IPS DF 6.9 (cell line): Measurements from ENCODE around the gene NDUFV1.

Experiments used
- DNase-seq: peaks from one replicate; pipeline ENCODE4 v3.0.0-alpha.2; 2013; ENCODE audit warnings: low read depth, low spot score
- H3K27ac ChIP-seq: one replicate; pipeline ENCODE4 v1.5.1; 2013; ENCODE audit warnings: low read length, control low read depth
- H3K27me3 ChIP-seq: 2 replicates; pipeline ENCODE4 v1.6.1; 2013; ENCODE audit warnings: mild to moderate bottlenecking, low read length; ENCODE audit not compliant: control insufficient read depth, insufficient read depth
- H3K36me3 ChIP-seq: 2 replicates; pipeline ENCODE4 v1.6.1; 2013; ENCODE audit warnings: low read length; ENCODE audit not compliant: control insufficient read depth, insufficient read depth
- H3K4me1 ChIP-seq: 2 replicates; pipeline ENCODE4 v1.6.1; 2013; ENCODE audit warnings: low read length; ENCODE audit not compliant: control insufficient read depth, insufficient read depth
- H3K4me3 ChIP-seq: 2 replicates; pipeline ENCODE4 v1.5.1; 2013; ENCODE audit warnings: mild to moderate bottlenecking, low read length
- H3K9me3 ChIP-seq: 2 replicates; pipeline ENCODE4 v1.6.1; 2013; ENCODE audit warnings: low read length, inconsistent platforms; ENCODE audit not compliant: control insufficient read depth, insufficient read depth
- WGBS: extraction: QIAGEN DNeasy Blood & Tissue Kit; methylation state at CpG from one replicate; pipeline ENCODE4 v1.1.7; 2013; ENCODE audit warnings: mixed read lengths, missing lambda C conversion rate; ENCODE audit not compliant: insufficient read length, insufficient coverage; 5-methylcytosine and 5-hydroxymethylcytosine counted together

Gene NDUFV1

GRCh38 chr11:67641338-67642172 lies 34.8 kb downstream of the NDUFV1 start:
- DNase-seq: no peak
- Histone ChIP-seq H3K4me3 (no peak overlapping the region), H3K4me1 (no peaks in the 10 kb centered on the region; the same call in 1 of the 2 replicates), H3K9me3 (no peaks in the 10 kb centered on the region), H3K27me3 (peaks cover 3% of the 10 kb centered on the region; the same call in 1 of the 2 replicates), H3K27ac (no peak overlapping the region), H3K36me3 (no peaks in the 10 kb centered on the region)
- no CpG with 5 or more reads among the region's 28 CpGs for WGBS

- Histone ChIP-seq H3K4me3 (no peak overlapping the region), H3K27ac (no peak overlapping the region), H3K4me1 (no peaks in the 10 kb centered on the region; the same call in 1 of the 2 replicates), H3K36me3 (no peaks in the 10 kb centered on the region), H3K9me3 (no peaks in the 10 kb centered on the region), H3K27me3 (peaks cover 3% of the 10 kb centered on the region; the same call in 1 of the 2 replicates)
- no peak for DNase-seq
- no CpG with 5 or more reads among the region's 15 CpGs for WGBS
Observed at GRCh38 chr11:67642173-67643120, 35.7 kb downstream of the NDUFV1 start.

GRCh38 chr11:67644042-67644441 lies 37.3 kb downstream of the NDUFV1 start:
- WGBS: no CpG with 5 or more reads among the region's 5 CpGs
- no peak for DNase-seq
- H3K9me3 ChIP-seq: no peaks in the 10 kb centered on the region
- H3K4me1 ChIP-seq: no peaks in the 10 kb centered on the region; the same call in 1 of the 2 replicates
- H3K36me3 ChIP-seq: no peaks in the 10 kb centered on the region
- H3K4me3 ChIP-seq: no peak overlapping the region
- H3K27ac ChIP-seq: no peak overlapping the region
- peaks cover 3% of the 10 kb centered on the region; the same call in 1 of the 2 replicates for H3K27me3 ChIP-seq

- WGBS: no CpG with 5 or more reads among the region's 22 CpGs
- Histone ChIP-seq H3K9me3 (no peaks in the 10 kb centered on the region), H3K4me1 (no peaks in the 10 kb centered on the region; the same call in 1 of the 2 replicates), H3K27me3 (peaks cover 3% of the 10 kb centered on the region; the same call in 1 of the 2 replicates), H3K36me3 (no peaks in the 10 kb centered on the region), H3K27ac (no peak overlapping the region), H3K4me3 (no peak overlapping the region)
- no peak for DNase-seq
Observed at GRCh38 chr11:67644472-67645418, 38.0 kb downstream of the NDUFV1 start.

- no peak for DNase-seq
- Histone ChIP-seq H3K4me3 (no peak overlapping the region), H3K9me3 (no peaks in the 10 kb centered on the region), H3K27ac (no peak overlapping the region), H3K36me3 (no peaks in the 10 kb centered on the region), H3K4me1 (no peaks in the 10 kb centered on the region; the same call in 1 of the 2 replicates), H3K27me3 (no peaks in the 10 kb centered on the region; the same call in 1 of the 2 replicates)
- WGBS: no CpG with 5 or more reads among the region's 24 CpGs
Observed at GRCh38 chr11:67645521-67646461, 39.1 kb downstream of the NDUFV1 start.

GRCh38 chr11:67646535-67647336 lies 40.0 kb downstream of the NDUFV1 start:
- Histone ChIP-seq H3K27ac (no peak overlapping the region), H3K4me1 (no peaks in the 10 kb centered on the region; the same call in 1 of the 2 replicates), H3K9me3 (no peaks in the 10 kb centered on the region), H3K27me3 (no peaks in the 10 kb centered on the region), H3K36me3 (no peaks in the 10 kb centered on the region), H3K4me3 (no peak overlapping the region)
- no peak for DNase-seq
- WGBS: no CpG with 5 or more reads among the region's 24 CpGs

GRCh38 chr11:67647471-67647870 lies 40.7 kb downstream of the NDUFV1 start:
- H3K4me3 ChIP-seq: no peak overlapping the region
- DNase-seq: no peak
- no peaks in the 10 kb centered on the region for H3K27me3 ChIP-seq
- no peaks in the 10 kb centered on the region for H3K36me3 ChIP-seq
- no peaks in the 10 kb centered on the region for H3K9me3 ChIP-seq
- H3K27ac ChIP-seq: no peak overlapping the region
- H3K4me1 ChIP-seq: no peaks in the 10 kb centered on the region; the same call in 1 of the 2 replicates
- WGBS: no CpG with 5 or more reads among the region's 15 CpGs

- DNase-seq: no peak
- no peak overlapping the region for H3K4me3 ChIP-seq
- no CpG with 5 or more reads among the region's 12 CpGs for WGBS
- H3K27me3 ChIP-seq: no peaks in the 10 kb centered on the region
- H3K27ac ChIP-seq: no peak overlapping the region
- H3K9me3 ChIP-seq: no peaks in the 10 kb centered on the region
- H3K4me1 ChIP-seq: no peaks in the 10 kb centered on the region; the same call in 1 of the 2 replicates
- no peaks in the 10 kb centered on the region for H3K36me3 ChIP-seq
Observed at GRCh38 chr11:67648140-67648795, 41.5 kb downstream of the NDUFV1 start.
